Measurements from ENCODE around the gene PKNOX2. TPM values are rescaled to one million over a fixed set of nuclear protein-coding genes. Genes with fewer than 3 reads are reported as not detected.

Gene PKNOX2
- total RNA-seq, 4 donors from 2014 or later: 0.27 to 4.8 (median 0.75) TPM; not detected in 1

DNA sequence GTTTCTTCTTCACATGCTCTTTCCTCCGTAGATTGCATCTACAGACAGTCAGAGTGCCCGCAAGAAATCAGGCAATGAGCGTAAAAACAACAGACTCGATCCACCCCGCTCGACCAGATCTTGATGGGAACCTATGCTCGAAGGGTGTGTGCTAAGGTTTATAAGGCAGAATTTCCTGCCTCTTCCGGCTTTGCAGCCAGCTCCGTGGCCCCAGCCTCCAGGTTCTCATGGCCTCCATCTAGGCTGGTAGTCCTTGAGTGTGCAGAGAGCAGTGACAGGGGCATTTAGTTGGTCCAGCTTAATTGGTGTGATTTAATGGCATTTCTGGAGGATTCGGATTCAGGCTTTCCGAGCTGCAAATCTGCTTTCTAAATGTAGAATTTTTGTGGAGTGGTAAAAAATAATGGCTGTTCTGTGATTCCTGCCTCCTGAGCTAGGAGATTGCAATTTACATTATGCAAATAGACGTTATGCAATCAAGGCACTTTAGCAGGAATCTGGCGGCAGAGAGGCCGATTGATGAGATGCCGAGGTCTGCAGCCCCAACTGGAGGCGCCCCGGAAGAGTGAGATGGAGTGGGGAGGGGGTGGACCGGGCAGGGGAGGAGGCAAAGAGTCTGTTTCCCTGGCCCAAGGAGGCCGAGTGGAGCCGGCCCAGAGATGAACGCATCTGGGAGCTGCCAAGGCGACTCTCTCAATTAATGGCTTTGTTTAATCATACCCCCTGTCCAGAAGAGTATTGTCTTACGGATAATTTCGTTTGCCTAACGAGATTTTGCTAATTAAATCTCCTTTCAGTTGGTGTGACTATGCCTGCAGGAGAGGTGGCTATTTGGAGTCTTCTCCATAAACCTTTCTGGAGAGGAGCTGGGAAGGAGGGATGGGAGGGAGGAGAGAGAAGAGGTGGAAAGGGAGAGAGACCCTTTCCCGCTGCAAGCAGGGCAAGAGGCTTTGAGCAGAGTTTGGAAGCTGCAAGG, 75.3 kb downstream of the PKNOX2 start:
- in situ Hi-C loops (cut with MboI; ENCODE audit: low pct_ligation_motif_present in 1 of 4, low pct_unique_long_range_greater_than_20kb in 1 of 4, low sequenced_read_pairs in 3 of 4): no loop called here
- Histone ChIP-seq H3K27me3 (no peaks in the 10 kb centered on the region), H3K4me3 (no peak overlapping the region), H3K27ac (no peak overlapping the region), H3K36me3 (no peaks in the 10 kb centered on the region), H3K9me3 (no peaks in the 10 kb centered on the region), H3K4me1 (no peaks in the 10 kb centered on the region)
- no peak for DNase-seq
- intact Hi-C loops (cut with DNase I; ENCODE audit: low total_unique reads): no loop called here
- 67 to 72% methylated on average over 1 to 26 of the region's 26 CpGs for WGBS, 2 donors (ENCODE audit: low coverage in 1 of 2)
- TF ChIP-seq, protein P1, sequence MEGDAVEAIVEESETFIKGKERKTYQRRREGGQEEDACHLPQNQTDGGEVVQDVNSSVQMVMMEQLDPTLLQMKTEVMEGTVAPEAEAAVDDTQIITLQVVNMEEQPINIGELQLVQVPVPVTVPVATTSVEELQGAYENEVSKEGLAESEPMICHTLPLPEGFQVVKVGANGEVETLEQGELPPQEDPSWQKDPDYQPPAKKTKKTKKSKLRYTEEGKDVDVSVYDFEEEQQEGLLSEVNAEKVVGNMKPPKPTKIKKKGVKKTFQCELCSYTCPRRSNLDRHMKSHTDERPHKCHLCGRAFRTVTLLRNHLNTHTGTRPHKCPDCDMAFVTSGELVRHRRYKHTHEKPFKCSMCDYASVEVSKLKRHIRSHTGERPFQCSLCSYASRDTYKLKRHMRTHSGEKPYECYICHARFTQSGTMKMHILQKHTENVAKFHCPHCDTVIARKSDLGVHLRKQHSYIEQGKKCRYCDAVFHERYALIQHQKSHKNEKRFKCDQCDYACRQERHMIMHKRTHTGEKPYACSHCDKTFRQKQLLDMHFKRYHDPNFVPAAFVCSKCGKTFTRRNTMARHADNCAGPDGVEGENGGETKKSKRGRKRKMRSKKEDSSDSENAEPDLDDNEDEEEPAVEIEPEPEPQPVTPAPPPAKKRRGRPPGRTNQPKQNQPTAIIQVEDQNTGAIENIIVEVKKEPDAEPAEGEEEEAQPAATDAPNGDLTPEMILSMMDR (IDR thresholded peaks at IDR 0.05): no peak
- TF ChIP-seq EP300 (IDR thresholded peaks at IDR 0.05; ENCODE audit: low read depth) (no peak), POLR2A (IDR thresholded peaks at IDR 0.05) (no peak), POLR2AphosphoS5 (IDR thresholded peaks at IDR 0.05) (no peak)

DNA sequence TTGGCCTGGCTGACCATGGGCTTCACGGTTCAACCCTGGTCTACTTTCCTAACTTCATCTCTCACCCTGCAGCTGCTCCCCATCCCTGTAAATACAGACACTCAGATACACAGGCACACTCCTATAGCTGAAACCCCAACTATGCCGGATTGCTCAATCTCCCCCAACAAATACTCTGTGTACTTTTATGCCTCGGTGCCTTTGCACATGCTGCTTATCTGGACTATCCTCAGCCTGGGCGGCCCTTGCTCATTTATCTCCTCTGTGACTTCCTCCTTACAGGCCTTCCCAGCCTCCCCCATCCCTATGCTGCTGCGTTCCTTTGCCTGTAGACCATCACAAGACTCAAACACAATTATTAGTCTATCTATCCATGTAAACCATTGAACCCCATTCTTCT, 76.6 kb downstream of the PKNOX2 start:
- Histone ChIP-seq H3K27ac (no peak overlapping the region), H3K27me3 (no peaks in the 10 kb centered on the region), H3K4me3 (no peak overlapping the region), H3K4me1 (no peaks in the 10 kb centered on the region), H3K36me3 (no peaks in the 10 kb centered on the region), H3K9me3 (no peaks in the 10 kb centered on the region)
- intact Hi-C loops (cut with DNase I; ENCODE audit: low total_unique reads): no loop called here
- in situ Hi-C loops (cut with MboI; ENCODE audit: low pct_ligation_motif_present in 1 of 4, low pct_unique_long_range_greater_than_20kb in 1 of 4, low sequenced_read_pairs in 3 of 4): no loop called here
- TF ChIP-seq POLR2A (IDR thresholded peaks at IDR 0.05) (no peak), POLR2AphosphoS5 (IDR thresholded peaks at IDR 0.05) (no peak), EP300 (IDR thresholded peaks at IDR 0.05; ENCODE audit: low read depth) (no peak)
- TF ChIP-seq, protein P1 (IDR thresholded peaks at IDR 0.05): no peak
- DNase-seq: no peak
- 83 to 100% methylated on average over 1 to 5 of the region's 5 CpGs for WGBS, 2 donors (ENCODE audit: low coverage in 1 of 2)

DNA sequence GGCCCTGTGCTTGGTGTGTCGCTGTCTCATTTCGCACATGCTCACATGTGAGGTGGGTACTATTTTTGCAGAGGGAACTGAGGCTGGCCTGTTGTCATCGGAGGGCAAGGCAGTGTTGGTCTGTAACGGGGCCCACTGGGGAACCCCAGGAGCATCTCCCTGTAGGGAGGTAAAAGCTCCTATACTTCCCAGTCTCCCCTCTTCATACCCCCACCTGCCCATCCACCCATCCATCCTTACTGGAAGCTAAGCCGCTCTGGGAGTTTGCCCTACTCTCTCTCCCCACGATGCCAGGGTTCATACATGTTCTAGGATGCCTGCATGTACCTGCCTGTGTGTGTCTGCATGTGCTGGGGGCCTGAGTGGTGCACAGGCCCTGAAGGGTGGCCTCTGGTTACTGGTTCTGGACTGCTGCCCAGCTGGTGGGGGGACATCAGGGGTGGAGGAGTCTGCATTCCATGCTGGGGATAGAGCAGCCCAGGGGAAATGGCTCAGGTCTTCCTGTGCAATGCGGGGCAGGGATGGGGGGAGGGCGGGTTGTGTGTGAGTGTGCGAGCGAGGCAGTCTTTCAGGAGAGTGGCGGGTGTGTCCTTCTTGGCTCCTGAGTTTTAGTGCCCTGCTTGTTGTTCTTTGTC, 77.7 kb downstream of the PKNOX2 start:
- intact Hi-C loops (cut with DNase I; ENCODE audit: low total_unique reads) (no loop called here), in situ Hi-C loops (cut with MboI; ENCODE audit: low pct_ligation_motif_present in 1 of 4, low pct_unique_long_range_greater_than_20kb in 1 of 4, low sequenced_read_pairs in 3 of 4) (no loop called here)
- Histone ChIP-seq H3K4me1 (no peaks in the 10 kb centered on the region), H3K36me3 (no peaks in the 10 kb centered on the region), H3K27me3 (no peaks in the 10 kb centered on the region), H3K27ac (no peak overlapping the region), H3K9me3 (no peaks in the 10 kb centered on the region), H3K4me3 (no peak overlapping the region)
- 78 to 80% methylated on average over 1 to 11 of the region's 11 CpGs for WGBS, 2 donors (ENCODE audit: low coverage in 1 of 2)
- no peak for DNase-seq
- TF ChIP-seq POLR2AphosphoS5 (IDR thresholded peaks at IDR 0.05) (no peak), EP300 (IDR thresholded peaks at IDR 0.05; ENCODE audit: low read depth) (no peak), POLR2A (IDR thresholded peaks at IDR 0.05) (no peak)
- TF ChIP-seq, protein P1 (IDR thresholded peaks at IDR 0.05): no peak

DNA sequence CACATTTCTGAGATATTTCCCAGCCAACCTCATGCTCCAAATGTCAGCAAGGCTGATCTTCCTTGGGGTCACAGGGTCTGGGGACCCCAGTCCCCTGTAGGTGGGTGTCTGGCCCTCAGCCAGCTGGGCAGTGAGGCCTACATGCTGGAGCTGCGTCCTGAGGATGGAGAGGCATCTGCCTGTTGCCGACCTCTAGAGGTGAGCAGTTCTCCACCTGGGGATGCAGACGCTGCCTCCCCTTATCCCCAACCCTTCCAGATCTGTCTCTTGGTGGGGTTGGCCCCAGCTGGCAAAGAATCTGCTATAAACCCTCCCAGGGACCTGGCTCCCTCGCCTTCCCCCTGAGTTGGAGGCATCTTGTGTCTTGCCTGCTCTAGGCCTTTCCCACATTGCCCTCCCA, 79.6 kb downstream of the PKNOX2 start:
- Histone ChIP-seq H3K4me1 (no peaks in the 10 kb centered on the region), H3K27ac (no peak overlapping the region), H3K27me3 (no peaks in the 10 kb centered on the region), H3K36me3 (no peaks in the 10 kb centered on the region), H3K4me3 (no peak overlapping the region), H3K9me3 (no peaks in the 10 kb centered on the region)
- DNase-seq: no peak
- intact Hi-C loops (cut with DNase I; ENCODE audit: low total_unique reads): no loop called here
- in situ Hi-C loops (cut with MboI; ENCODE audit: low pct_ligation_motif_present in 1 of 4, low pct_unique_long_range_greater_than_20kb in 1 of 4, low sequenced_read_pairs in 3 of 4): no loop called here
- 69% methylated on average over 4 of the region's 4 CpGs; no CpG with 5 or more reads in 1 of the 2 donors for WGBS, 2 donors (ENCODE audit: low coverage in 1 of 2)
- TF ChIP-seq POLR2A (IDR thresholded peaks at IDR 0.05) (no peak), POLR2AphosphoS5 (IDR thresholded peaks at IDR 0.05) (no peak), EP300 (IDR thresholded peaks at IDR 0.05; ENCODE audit: low read depth) (no peak)
- TF ChIP-seq, protein P1 (IDR thresholded peaks at IDR 0.05): no peak

Measured in transverse colon (tissue), 4 donors.